SK-N-SH (cell line): ENCODE results near the gene JAKMIP1. TPM values are rescaled to one million over a fixed set of nuclear protein-coding genes. Genes with fewer than 3 reads are reported as not detected.

Experiments used
- CTCF ChIA-PET: fragments of 300-600, 350-600 bp; formaldehyde crosslinking; extraction: SDS; loops from one replicate; lab custom pipeline; 2021; lab: Yijun Ruan, JAX
- POLR2A ChIA-PET: fragments of 350-600 bp; sonication (Branson Sonifier 250); formaldehyde crosslinking; extraction: SDS; loops from one replicate; lab custom pipeline; 2020; ENCODE audit warnings: antibody characterized with exemption, inconsistent platforms; lab: Yijun Ruan, JAX
- DNase-seq: peaks from one replicate; pipeline ENCODE4 v3.0.0; 2012
- H2AFZ ChIP-seq: fragments of 200-600 bp; sonication (generic); 2 replicates; pipeline ENCODE4 v1.8.1; 2016; ENCODE audit warnings: antibody characterized with exemption, mild to moderate bottlenecking, low read depth
- H3F3A ChIP-seq: fragments of 200-600 bp; sonication (generic); replicated peaks from 2 replicates; pipeline ENCODE3; 2016; ENCODE audit warnings: antibody characterized with exemption, mild to moderate bottlenecking; ENCODE audit not compliant: insufficient read depth
- H3K27ac ChIP-seq, 2 experiments: fragments of 200-500 bp in 1 of 2; fragments of 200-600 bp in 1 of 2; sonication (Bioruptor generic) in 1 of 2; sonication (generic), shearing (Covaris generic) in 1 of 2; 2 replicates each; pipeline versions ENCODE4 v1.5.1 to v1.6.1; 2014 to 2016; ENCODE audit warnings: low read depth in 2 of 2, inconsistent platforms in 1 of 2, low read length in 1 of 2, mild to moderate bottlenecking in 1 of 2, mixed read lengths in 1 of 2
- H3K27me3 ChIP-seq: fragments of 200-600 bp; sonication (generic), shearing (Covaris generic); 2 replicates; pipeline ENCODE4 v1.6.1; 2016; ENCODE audit warnings: mixed run types; ENCODE audit not compliant: insufficient read depth
- H3K36me3 ChIP-seq, 2 experiments: fragments of 200-500 bp in 1 of 2; fragments of 200-600 bp in 1 of 2; sonication (Bioruptor generic) in 1 of 2; sonication (generic) in 1 of 2; replicated peaks in 1 of 2; 2 replicates each; pipeline versions ENCODE3 to v1.5.1; 2014 to 2016; ENCODE audit warnings: low read length in 1 of 2, mild to moderate bottlenecking in 1 of 2; ENCODE audit not compliant: insufficient read depth in 2 of 2, control insufficient read depth in 1 of 2
- H3K4me1 ChIP-seq, 2 experiments: fragments of 200-500 bp in 1 of 2; fragments of 200-600 bp in 1 of 2; sonication (Bioruptor generic) in 1 of 2; sonication (generic), shearing (Covaris generic) in 1 of 2; 2 replicates each; pipeline versions ENCODE4 v1.5.1 to v1.6.1; 2014 to 2016; ENCODE audit warnings: low read depth in 1 of 2, low read length in 1 of 2, mixed run types in 1 of 2; ENCODE audit not compliant: insufficient read depth in 2 of 2, control insufficient read depth in 1 of 2
- H3K4me2 ChIP-seq: fragments of 200-600 bp; sonication (generic), shearing (Covaris generic); 2 replicates; pipeline ENCODE4 v1.6.1; 2017; ENCODE audit warnings: mixed run types
- H3K4me3 ChIP-seq, 2 experiments: fragments of 200-500 bp in 1 of 2; fragments of 200-600 bp in 1 of 2; sonication (Bioruptor generic) in 1 of 2; sonication (generic), shearing (Covaris generic) in 1 of 2; 2 replicates each; pipeline versions ENCODE4 v1.5.1 to v1.8.1; 2014 to 2016; ENCODE audit warnings: low read depth in 2 of 2, inconsistent platforms in 1 of 2, low read length in 1 of 2, mild to moderate bottlenecking in 1 of 2, mixed read lengths in 1 of 2, moderate library complexity in 1 of 2
- H3K79me2 ChIP-seq: fragments of 200-600 bp; sonication (generic); 2 replicates; pipeline ENCODE4 v1.8.1; 2017; ENCODE audit warnings: mild to moderate bottlenecking; ENCODE audit not compliant: insufficient read depth
- H3K9ac ChIP-seq: fragments of 200-600 bp; sonication (generic); 2 replicates; pipeline ENCODE4 v1.6.1; 2017; ENCODE audit warnings: mixed run types
- H3K9me2 ChIP-seq: fragments of 200-600 bp; sonication (generic); 2 replicates; pipeline ENCODE4 v1.6.1; 2017; ENCODE audit warnings: mixed run types
- H3K9me3 ChIP-seq: fragments of 200-600 bp; sonication (generic); 2 replicates; pipeline ENCODE4 v1.6.1; 2017; ENCODE audit warnings: mixed run types, mild to moderate bottlenecking, moderate library complexity
- H4K20me1 ChIP-seq: fragments of 200-600 bp; sonication (generic); 2 replicates; pipeline ENCODE4 v1.6.1; 2017; ENCODE audit warnings: mild to moderate bottlenecking, mixed run types; ENCODE audit not compliant: insufficient read depth
- CHD2 ChIP-seq: fragments of 150-350 bp; IDR thresholded peaks from 2 replicates; pipeline ENCODE4 v1.6.1; 2018; ENCODE audit warnings: low read length; ENCODE audit not compliant: partially characterized antibody
- CTCF ChIP-seq: fragments of 200-600 bp; sonication (generic); IDR thresholded peaks from 2 replicates; pipeline ENCODE4 v1.6.1; 2017; ENCODE audit warnings: antibody characterized with exemption, mild to moderate bottlenecking, moderate library complexity
- EP300 ChIP-seq, 2 experiments: IDR thresholded peaks; 2 replicates each; pipeline versions ENCODE4 v1.4.0 to v1.6.1; 2012; ENCODE audit warnings: borderline replicate concordance in 1 of 2, low read depth in 1 of 2, low read length in 1 of 2
- FOSL2 ChIP-seq: IDR thresholded peaks from 2 replicates; pipeline ENCODE4 v1.4.0; 2012; ENCODE audit warnings: low read depth, mild to moderate bottlenecking, moderate library complexity, borderline replicate concordance
- FOXM1 ChIP-seq: IDR thresholded peaks from 2 replicates; pipeline ENCODE4 v1.4.0; 2012; ENCODE audit warnings: low read depth, mild to moderate bottlenecking
- GABPA ChIP-seq: IDR thresholded peaks from 2 replicates; pipeline ENCODE4 v1.4.0; 2012; ENCODE audit warnings: low read depth, mild to moderate bottlenecking
- GATA2 ChIP-seq: sonication (generic); formaldehyde crosslinking; IDR thresholded peaks from 2 replicates; pipeline ENCODE4 v1.5.0; 2020; ENCODE audit warnings: mild to moderate bottlenecking, missing genetic modification reagents
- JUND ChIP-seq: IDR thresholded peaks from 2 replicates; pipeline ENCODE4 v1.4.0; 2012
- MEF2A ChIP-seq: IDR thresholded peaks from 2 replicates; pipeline ENCODE4 v1.4.0; 2012; ENCODE audit warnings: low read depth, borderline replicate concordance
- NFIC ChIP-seq: IDR thresholded peaks from 2 replicates; pipeline ENCODE4 v1.4.0; 2012; ENCODE audit warnings: borderline replicate concordance
- NRF1 ChIP-seq: IDR thresholded peaks from 2 replicates; pipeline ENCODE4 v1.6.1; 2012; ENCODE audit warnings: low read depth, mild to moderate bottlenecking, low read length
- POLR2AphosphoS5 ChIP-seq: IDR thresholded peaks from 2 replicates; pipeline ENCODE4 v1.6.1; 2012; ENCODE audit warnings: low read depth, low read length
- REST ChIP-seq: IDR thresholded peaks from 2 replicates; pipeline ENCODE4 v1.6.1; 2012; ENCODE audit warnings: mild to moderate bottlenecking, low read depth, low read length, moderate library complexity
- TEAD4 ChIP-seq: IDR thresholded peaks from 2 replicates; pipeline ENCODE4 v1.4.0; 2012; ENCODE audit warnings: mild to moderate bottlenecking, borderline replicate concordance; ENCODE audit not compliant: insufficient read depth
- WGBS: methylation state at CpG from one replicate; pipeline ENCODE4 v1.1.6; 2017; ENCODE audit warnings: low lambda C conversion rate; 5-methylcytosine and 5-hydroxymethylcytosine counted together
- polyA plus RNA-seq, 3 experiments: library from polyadenylated mRNA; depleted of rRNA; stranded (reverse); fragments of >200 nt; gene quantifications; 2 replicates each; pipeline ENCODE4 v1.2.3, GENCODE V29; 2012
- TF ChIP-seq, protein P1 (sequence below): IDR thresholded peaks from 2 replicates; pipeline ENCODE4 v1.4.0; 2012; ENCODE audit warnings: low read depth, borderline replicate concordance
- TF ChIP-seq, protein P2 (sequence below): IDR thresholded peaks from 2 replicates; pipeline ENCODE4 v1.4.0; 2012; ENCODE audit warnings: low read depth, borderline replicate concordance
- TF ChIP-seq, protein P3 (sequence below): IDR thresholded peaks from 2 replicates; pipeline ENCODE4; 2012
- TF ChIP-seq, protein P4 (sequence below): fragments of 150-350 bp; IDR thresholded peaks from 2 replicates; pipeline ENCODE4 v1.6.1; 2017; ENCODE audit warnings: antibody characterized with exemption, low read length, low read depth, borderline replicate concordance
- TF ChIP-seq, protein P5 (sequence below): IDR thresholded peaks from 2 replicates; pipeline ENCODE4 v1.4.0; 2012; ENCODE audit warnings: low read depth

The JAKMIP1 gene
- polyA plus RNA-seq, 1 of the 3 experiments (the other 2 are of a cell fraction), result 0.54 TPM

DNA sequence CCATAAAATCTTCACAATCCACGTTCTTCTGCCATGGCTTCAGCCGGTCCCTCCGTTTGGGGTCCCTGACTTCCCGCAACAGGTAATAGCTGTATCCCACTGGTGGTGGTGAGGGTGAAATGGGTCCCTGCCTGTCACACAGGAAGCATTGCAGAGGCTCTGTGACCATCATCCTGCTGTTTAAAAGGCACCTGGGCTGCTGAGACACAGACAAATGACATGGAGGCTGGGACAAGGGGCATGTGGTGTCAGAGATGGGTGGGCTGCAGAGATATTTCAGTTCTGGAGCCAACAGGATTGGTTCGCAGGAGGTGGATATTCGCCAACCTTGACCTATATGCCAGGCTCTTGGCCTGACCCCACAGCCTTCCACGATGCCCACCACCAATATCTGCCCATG, 82.1 kb downstream of the JAKMIP1 start:
- TF ChIP-seq CHD2 (no peak), FOSL2 (no peak), POLR2AphosphoS5 (no peak), REST (no peak), GABPA (no peak), GATA2 (CRISPR knock-in tag) (no peak), FOXM1 (no peak), NRF1 (no peak), EP300 (IDR thresholded peaks at IDR 0.05; ENCODE audit: borderline replicate concordance in 1 of 2, low read depth in 1 of 2, low read length in 1 of 2) (no peak), TEAD4 (no peak), MEF2A (no peak), NFIC (no peak), JUND (no peak), CTCF (no peak)
- TF ChIP-seq, protein P1, sequence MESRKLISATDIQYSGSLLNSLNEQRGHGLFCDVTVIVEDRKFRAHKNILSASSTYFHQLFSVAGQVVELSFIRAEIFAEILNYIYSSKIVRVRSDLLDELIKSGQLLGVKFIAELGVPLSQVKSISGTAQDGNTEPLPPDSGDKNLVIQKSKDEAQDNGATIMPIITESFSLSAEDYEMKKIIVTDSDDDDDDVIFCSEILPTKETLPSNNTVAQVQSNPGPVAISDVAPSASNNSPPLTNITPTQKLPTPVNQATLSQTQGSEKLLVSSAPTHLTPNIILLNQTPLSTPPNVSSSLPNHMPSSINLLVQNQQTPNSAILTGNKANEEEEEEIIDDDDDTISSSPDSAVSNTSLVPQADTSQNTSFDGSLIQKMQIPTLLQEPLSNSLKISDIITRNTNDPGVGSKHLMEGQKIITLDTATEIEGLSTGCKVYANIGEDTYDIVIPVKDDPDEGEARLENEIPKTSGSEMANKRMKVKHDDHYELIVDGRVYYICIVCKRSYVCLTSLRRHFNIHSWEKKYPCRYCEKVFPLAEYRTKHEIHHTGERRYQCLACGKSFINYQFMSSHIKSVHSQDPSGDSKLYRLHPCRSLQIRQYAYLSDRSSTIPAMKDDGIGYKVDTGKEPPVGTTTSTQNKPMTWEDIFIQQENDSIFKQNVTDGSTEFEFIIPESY, result no peak
- TF ChIP-seq, protein P2, sequence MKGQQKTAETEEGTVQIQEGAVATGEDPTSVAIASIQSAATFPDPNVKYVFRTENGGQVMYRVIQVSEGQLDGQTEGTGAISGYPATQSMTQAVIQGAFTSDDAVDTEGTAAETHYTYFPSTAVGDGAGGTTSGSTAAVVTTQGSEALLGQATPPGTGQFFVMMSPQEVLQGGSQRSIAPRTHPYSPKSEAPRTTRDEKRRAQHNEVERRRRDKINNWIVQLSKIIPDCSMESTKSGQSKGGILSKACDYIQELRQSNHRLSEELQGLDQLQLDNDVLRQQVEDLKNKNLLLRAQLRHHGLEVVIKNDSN, result no peak
- TF ChIP-seq, protein P3, sequence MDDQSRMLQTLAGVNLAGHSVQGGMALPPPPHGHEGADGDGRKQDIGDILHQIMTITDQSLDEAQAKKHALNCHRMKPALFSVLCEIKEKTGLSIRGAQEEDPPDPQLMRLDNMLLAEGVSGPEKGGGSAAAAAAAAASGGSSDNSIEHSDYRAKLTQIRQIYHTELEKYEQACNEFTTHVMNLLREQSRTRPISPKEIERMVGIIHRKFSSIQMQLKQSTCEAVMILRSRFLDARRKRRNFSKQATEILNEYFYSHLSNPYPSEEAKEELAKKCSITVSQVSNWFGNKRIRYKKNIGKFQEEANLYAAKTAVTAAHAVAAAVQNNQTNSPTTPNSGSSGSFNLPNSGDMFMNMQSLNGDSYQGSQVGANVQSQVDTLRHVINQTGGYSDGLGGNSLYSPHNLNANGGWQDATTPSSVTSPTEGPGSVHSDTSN, result no peak
- TF ChIP-seq, protein P4, sequence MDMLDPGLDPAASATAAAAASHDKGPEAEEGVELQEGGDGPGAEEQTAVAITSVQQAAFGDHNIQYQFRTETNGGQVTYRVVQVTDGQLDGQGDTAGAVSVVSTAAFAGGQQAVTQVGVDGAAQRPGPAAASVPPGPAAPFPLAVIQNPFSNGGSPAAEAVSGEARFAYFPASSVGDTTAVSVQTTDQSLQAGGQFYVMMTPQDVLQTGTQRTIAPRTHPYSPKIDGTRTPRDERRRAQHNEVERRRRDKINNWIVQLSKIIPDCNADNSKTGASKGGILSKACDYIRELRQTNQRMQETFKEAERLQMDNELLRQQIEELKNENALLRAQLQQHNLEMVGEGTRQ, result no peak
- TF ChIP-seq, protein P5, sequence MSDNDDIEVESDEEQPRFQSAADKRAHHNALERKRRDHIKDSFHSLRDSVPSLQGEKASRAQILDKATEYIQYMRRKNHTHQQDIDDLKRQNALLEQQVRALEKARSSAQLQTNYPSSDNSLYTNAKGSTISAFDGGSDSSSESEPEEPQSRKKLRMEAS, result no peak
- TF ChIP-seq, all 33 proteins: peak for 0
- Histone ChIP-seq H3K4me1 (peaks cover 0 to 25% of the 10 kb centered on the region in 2 experiments; a peak in 1 of 4 replicates), H4K20me1 (no peaks in the 10 kb centered on the region), H3K27me3 (no peaks in the 10 kb centered on the region), H3K4me3 (no peak overlapping the region), H3K27ac (peak overlapping the region in 1 of 2 experiments; percentile 43; a peak in 1 of 4 replicates), H3F3A (no peaks in the 10 kb centered on the region), H3K4me2 (no peak overlapping the region), H3K9ac (no peak overlapping the region), H2AFZ (no peak overlapping the region), H3K36me3 (no peaks in the 10 kb centered on the region), H3K9me3 (no peaks in the 10 kb centered on the region), H3K79me2 (no peaks in the 10 kb centered on the region), H3K9me2 (no peaks in the 10 kb centered on the region)
- WGBS, result 61% methylated on average over 5 of the region's 7 CpGs
- POLR2A ChIA-PET, result no interaction called here
- CTCF ChIA-PET, result no interaction called here
- no peak for DNase-seq
